ENCODE measurements around the gene PRIMPOL.
"Not testable (repeated sequence)": the region's sequence is repeated elsewhere in the genome, so short reads cannot be mapped to it uniquely, and the experiment has no call there.

PRIMPOL gene
- 9.7 to 12.4 (median 9.7) reads per million in 3 donors for total RNA-seq

DNA sequence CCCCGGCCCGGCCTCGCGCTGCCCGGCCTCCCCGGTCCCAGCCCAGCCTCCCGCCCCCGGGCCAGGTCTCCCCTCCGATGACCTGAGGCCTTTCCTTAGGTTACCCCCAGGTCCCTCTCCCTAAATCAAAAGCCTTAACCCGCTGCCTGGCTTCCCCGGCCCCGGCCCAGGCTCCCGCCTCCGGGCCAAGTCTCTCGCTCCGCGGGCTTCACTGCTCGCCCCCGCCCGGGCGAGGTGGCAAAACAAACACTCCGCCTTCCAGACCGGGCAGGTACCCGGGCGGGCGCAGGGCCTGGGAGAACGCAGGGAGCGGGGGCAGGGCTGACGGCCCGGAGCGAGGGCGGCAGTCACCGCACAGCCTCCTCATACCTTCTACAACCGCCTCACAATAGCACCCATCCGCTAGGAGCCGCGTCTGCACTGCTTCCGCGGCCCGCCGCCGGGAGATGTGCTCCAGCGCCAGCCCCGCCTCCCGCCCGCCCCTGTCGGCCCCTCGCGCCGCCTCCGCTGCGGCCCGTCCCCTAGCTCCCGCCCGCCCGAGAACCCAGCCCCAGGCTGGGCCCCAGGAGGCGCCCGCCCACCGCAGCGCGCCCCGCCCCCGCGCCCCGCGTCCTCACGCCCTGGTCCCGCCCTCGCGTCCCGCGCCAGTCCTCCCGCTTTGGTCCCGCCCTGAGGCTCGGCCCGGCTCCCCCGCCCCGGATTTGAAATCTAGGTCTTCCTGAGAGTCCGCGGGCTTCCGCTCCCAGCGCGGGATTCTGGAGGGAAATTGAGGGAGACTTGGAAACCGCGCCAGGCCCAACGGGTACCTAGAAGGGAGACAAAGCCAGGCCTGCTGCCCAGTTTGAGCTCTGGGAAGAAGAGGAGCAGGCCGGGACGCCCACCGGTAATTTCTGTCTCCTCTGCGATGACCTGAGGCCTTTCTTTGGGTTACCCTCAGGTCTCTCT, at the start of gene PRIMPOL, which contains the start of gene CASP3:
PRIMPOL (plus strand) TSS at position 713 of the 945 bp plus-strand sequence. CDS start 7,403 bp downstream, outside the sequence.
CASP3 (minus strand) TSS at position 422 of the 945 bp plus-strand sequence. CDS start 10,994 bp downstream, outside the sequence.
- Histone ChIP-seq H3K27ac (ENCODE audit: insufficient read depth, low read length, poor library complexity, severe bottlenecking) (peak within 1 kb of the TSS; percentile 87), H3K4me3 (ENCODE audit: insufficient read depth, low read depth, low read length, poor library complexity, severe bottlenecking) (peak within 1 kb of the TSS; percentile 86), H3K27me3 (replicated peaks; ENCODE audit: control insufficient read depth, insufficient read depth, low read length, poor library complexity, severe bottlenecking) (no peaks in the 10 kb centered on the region), H3K36me3 (ENCODE audit: control insufficient read depth, insufficient read depth, low read length) (peaks cover 5% of the 10 kb centered on the region), H3K4me1 (ENCODE audit: control insufficient read depth, insufficient read depth, low read length, poor library complexity, severe bottlenecking) (peaks cover 13% of the 10 kb centered on the region), H3K9me3 (ENCODE audit: control insufficient read depth, low read length) (no peaks in the 10 kb centered on the region)
- peak; percentile 92 to 95 (median 93) for DNase-seq

GRCh38 chr4:184600982-184601381, 48.6 kb upstream of the PRIMPOL start:
- H3K36me3 ChIP-seq (ENCODE audit: control insufficient read depth, insufficient read depth, low read length); H3K9me3 ChIP-seq (ENCODE audit: control insufficient read depth, low read length); H3K4me1 ChIP-seq (ENCODE audit: control insufficient read depth, insufficient read depth, low read length, poor library complexity, severe bottlenecking); DNase-seq; H3K27me3 ChIP-seq (replicated peaks; ENCODE audit: control insufficient read depth, insufficient read depth, low read length, poor library complexity, severe bottlenecking); H3K4me3 ChIP-seq (ENCODE audit: insufficient read depth, low read depth, low read length, poor library complexity, severe bottlenecking); H3K27ac ChIP-seq (ENCODE audit: insufficient read depth, low read length, poor library complexity, severe bottlenecking): not testable (repeated sequence)

DNA sequence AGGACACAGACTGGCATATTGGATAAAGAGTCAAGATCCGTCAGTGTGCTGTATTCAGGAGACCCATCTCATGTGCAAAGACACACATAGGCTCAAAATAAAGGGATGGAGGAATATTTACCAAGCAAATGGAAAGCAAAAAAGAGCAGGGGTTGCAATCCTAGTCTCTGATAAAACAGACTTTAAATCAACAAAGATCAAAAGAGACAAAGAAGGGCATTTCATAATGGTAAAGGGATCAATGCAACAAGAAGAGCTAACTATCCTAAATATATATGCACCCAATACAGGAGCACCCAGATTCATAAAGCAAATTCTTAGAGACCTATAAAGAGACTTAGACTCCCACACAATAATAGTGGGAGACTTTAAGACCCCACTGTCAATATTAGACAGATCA, 46.7 kb upstream of the PRIMPOL start:
- not testable (repeated sequence) for H3K9me3 ChIP-seq (ENCODE audit: control insufficient read depth, low read length); H3K36me3 ChIP-seq (ENCODE audit: control insufficient read depth, insufficient read depth, low read length); H3K27me3 ChIP-seq (replicated peaks; ENCODE audit: control insufficient read depth, insufficient read depth, low read length, poor library complexity, severe bottlenecking); H3K4me1 ChIP-seq (ENCODE audit: control insufficient read depth, insufficient read depth, low read length, poor library complexity, severe bottlenecking); DNase-seq; H3K4me3 ChIP-seq (ENCODE audit: insufficient read depth, low read depth, low read length, poor library complexity, severe bottlenecking); H3K27ac ChIP-seq (ENCODE audit: insufficient read depth, low read length, poor library complexity, severe bottlenecking)

DNA sequence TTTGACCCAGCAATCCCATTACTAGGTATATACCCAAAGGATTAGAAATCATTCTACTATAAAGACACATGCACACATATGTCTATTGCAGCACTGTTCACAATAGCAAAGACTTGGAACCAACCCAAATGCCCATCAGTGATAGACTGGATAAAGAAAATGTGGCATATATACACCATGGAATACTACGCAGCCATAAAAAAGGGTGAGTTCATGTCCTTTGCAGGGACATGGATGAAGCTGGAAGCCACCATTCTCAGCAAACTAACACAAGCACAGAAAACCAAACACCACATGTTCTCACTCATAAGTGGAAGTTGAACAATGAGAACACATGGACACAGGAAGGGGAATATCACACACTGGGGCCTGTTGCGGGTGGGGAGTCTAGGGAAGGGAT, 42.1 kb upstream of the PRIMPOL start:
- H3K27me3 ChIP-seq (replicated peaks; ENCODE audit: control insufficient read depth, insufficient read depth, low read length, poor library complexity, severe bottlenecking); H3K27ac ChIP-seq (ENCODE audit: insufficient read depth, low read length, poor library complexity, severe bottlenecking); H3K36me3 ChIP-seq (ENCODE audit: control insufficient read depth, insufficient read depth, low read length); H3K9me3 ChIP-seq (ENCODE audit: control insufficient read depth, low read length); H3K4me3 ChIP-seq (ENCODE audit: insufficient read depth, low read depth, low read length, poor library complexity, severe bottlenecking); H3K4me1 ChIP-seq (ENCODE audit: control insufficient read depth, insufficient read depth, low read length, poor library complexity, severe bottlenecking); DNase-seq: not testable (repeated sequence)

GRCh38 chr4:184612074-184612473, 37.5 kb upstream of the PRIMPOL start:
- Histone ChIP-seq H3K4me1 (ENCODE audit: control insufficient read depth, insufficient read depth, low read length, poor library complexity, severe bottlenecking) (no peaks in the 10 kb centered on the region), H3K36me3 (ENCODE audit: control insufficient read depth, insufficient read depth, low read length) (no peaks in the 10 kb centered on the region), H3K9me3 (ENCODE audit: control insufficient read depth, low read length) (peaks cover 3% of the 10 kb centered on the region), H3K27me3 (replicated peaks; ENCODE audit: control insufficient read depth, insufficient read depth, low read length, poor library complexity, severe bottlenecking) (no peaks in the 10 kb centered on the region), H3K27ac (ENCODE audit: insufficient read depth, low read length, poor library complexity, severe bottlenecking) (no peak overlapping the region), H3K4me3 (ENCODE audit: insufficient read depth, low read depth, low read length, poor library complexity, severe bottlenecking) (no peak overlapping the region)
- no peak for DNase-seq

- Histone ChIP-seq H3K9me3 (ENCODE audit: control insufficient read depth, low read length) (peaks cover 3% of the 10 kb centered on the region), H3K4me1 (ENCODE audit: control insufficient read depth, insufficient read depth, low read length, poor library complexity, severe bottlenecking) (no peaks in the 10 kb centered on the region), H3K4me3 (ENCODE audit: insufficient read depth, low read depth, low read length, poor library complexity, severe bottlenecking) (no peak overlapping the region), H3K27ac (ENCODE audit: insufficient read depth, low read length, poor library complexity, severe bottlenecking) (no peak overlapping the region), H3K36me3 (ENCODE audit: control insufficient read depth, insufficient read depth, low read length) (no peaks in the 10 kb centered on the region), H3K27me3 (replicated peaks; ENCODE audit: control insufficient read depth, insufficient read depth, low read length, poor library complexity, severe bottlenecking) (no peaks in the 10 kb centered on the region)
- no peak for DNase-seq
Observed at GRCh38 chr4:184613405-184613804, 36.1 kb upstream of the PRIMPOL start.

- no peaks in the 10 kb centered on the region for H3K36me3 ChIP-seq (ENCODE audit: control insufficient read depth, insufficient read depth, low read length)
- no peaks in the 10 kb centered on the region for H3K27me3 ChIP-seq (replicated peaks; ENCODE audit: control insufficient read depth, insufficient read depth, low read length, poor library complexity, severe bottlenecking)
- no peak overlapping the region for H3K4me3 ChIP-seq (ENCODE audit: insufficient read depth, low read depth, low read length, poor library complexity, severe bottlenecking)
- H3K4me1 ChIP-seq (ENCODE audit: control insufficient read depth, insufficient read depth, low read length, poor library complexity, severe bottlenecking) = no peaks in the 10 kb centered on the region
- H3K9me3 ChIP-seq (ENCODE audit: control insufficient read depth, low read length) = peaks cover 3% of the 10 kb centered on the region
- DNase-seq = no peak
- no peak overlapping the region for H3K27ac ChIP-seq (ENCODE audit: insufficient read depth, low read length, poor library complexity, severe bottlenecking)
Observed at GRCh38 chr4:184614509-184614908, 35.0 kb upstream of the PRIMPOL start.

DNA sequence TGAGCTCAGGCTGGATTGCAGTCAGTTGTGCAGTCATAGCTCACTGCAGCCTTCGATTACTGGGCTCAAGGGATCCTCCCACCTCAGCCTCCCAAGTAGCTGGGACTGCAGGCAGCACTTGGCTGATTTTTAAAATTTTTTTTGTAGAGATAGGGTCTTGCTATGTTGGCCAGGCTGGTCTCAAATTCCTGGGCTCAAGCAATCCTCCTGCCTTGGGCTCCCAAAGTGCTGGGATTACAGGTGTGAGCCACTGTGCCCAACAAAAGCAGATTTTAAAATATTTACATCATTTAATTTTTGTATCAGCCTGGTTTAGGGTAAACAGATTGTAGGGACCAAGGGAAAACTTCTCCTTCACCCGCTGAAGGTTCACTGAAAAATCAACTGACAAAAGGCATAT, 33.4 kb upstream of the PRIMPOL start:
- H3K27me3 ChIP-seq (replicated peaks; ENCODE audit: control insufficient read depth, insufficient read depth, low read length, poor library complexity, severe bottlenecking); H3K27ac ChIP-seq (ENCODE audit: insufficient read depth, low read length, poor library complexity, severe bottlenecking); H3K9me3 ChIP-seq (ENCODE audit: control insufficient read depth, low read length); H3K4me1 ChIP-seq (ENCODE audit: control insufficient read depth, insufficient read depth, low read length, poor library complexity, severe bottlenecking); H3K36me3 ChIP-seq (ENCODE audit: control insufficient read depth, insufficient read depth, low read length); H3K4me3 ChIP-seq (ENCODE audit: insufficient read depth, low read depth, low read length, poor library complexity, severe bottlenecking); DNase-seq: not testable (repeated sequence)

GRCh38 chr4:184616633-184617551, 32.6 kb upstream of the PRIMPOL start:
- DNase-seq = no peak
- no peaks in the 10 kb centered on the region for H3K36me3 ChIP-seq (ENCODE audit: control insufficient read depth, insufficient read depth, low read length)
- H3K27me3 ChIP-seq (replicated peaks; ENCODE audit: control insufficient read depth, insufficient read depth, low read length, poor library complexity, severe bottlenecking) = no peaks in the 10 kb centered on the region
- peaks cover 3% of the 10 kb centered on the region for H3K9me3 ChIP-seq (ENCODE audit: control insufficient read depth, low read length)
- no peaks in the 10 kb centered on the region for H3K4me1 ChIP-seq (ENCODE audit: control insufficient read depth, insufficient read depth, low read length, poor library complexity, severe bottlenecking)
- no peak overlapping the region for H3K27ac ChIP-seq (ENCODE audit: insufficient read depth, low read length, poor library complexity, severe bottlenecking)
- H3K4me3 ChIP-seq (ENCODE audit: insufficient read depth, low read depth, low read length, poor library complexity, severe bottlenecking) = no peak overlapping the region
